Gastrocnemius medialis (tissue), 4 donors: Measurements from ENCODE around the gene ACOT11.

Experiments
- POLR2A ChIP-seq, 2 donors: fragments of 450-650 bp; IDR thresholded peaks; one replicate each; pipeline ENCODE4 v1.6.1; 2017; ENCODE audit warnings: antibody characterized with exemption in 2 of 2, mild to moderate bottlenecking in 2 of 2, moderate library complexity in 2 of 2
- TF ChIP-seq, protein P1 (sequence below), 5 experiments: fragments of 450-650 bp in 3 of 5; fragments of 200-600 bp in 2 of 5; sonication (generic) in 2 of 5; IDR thresholded peaks in 4 of 5; conservative IDR thresholded peaks in 1 of 5; 1 replicate in 4 of 5; 2 replicates in 1 of 5; pipeline ENCODE4 v1.5.1; 2016 to 2019; ENCODE audit warnings: antibody characterized with exemption in 5 of 5, mild to moderate bottlenecking in 3 of 5, moderate library complexity in 3 of 5

- no peak for TF ChIP-seq POLR2A (IDR thresholded peaks at IDR 0.05)
- TF ChIP-seq, protein P1, sequence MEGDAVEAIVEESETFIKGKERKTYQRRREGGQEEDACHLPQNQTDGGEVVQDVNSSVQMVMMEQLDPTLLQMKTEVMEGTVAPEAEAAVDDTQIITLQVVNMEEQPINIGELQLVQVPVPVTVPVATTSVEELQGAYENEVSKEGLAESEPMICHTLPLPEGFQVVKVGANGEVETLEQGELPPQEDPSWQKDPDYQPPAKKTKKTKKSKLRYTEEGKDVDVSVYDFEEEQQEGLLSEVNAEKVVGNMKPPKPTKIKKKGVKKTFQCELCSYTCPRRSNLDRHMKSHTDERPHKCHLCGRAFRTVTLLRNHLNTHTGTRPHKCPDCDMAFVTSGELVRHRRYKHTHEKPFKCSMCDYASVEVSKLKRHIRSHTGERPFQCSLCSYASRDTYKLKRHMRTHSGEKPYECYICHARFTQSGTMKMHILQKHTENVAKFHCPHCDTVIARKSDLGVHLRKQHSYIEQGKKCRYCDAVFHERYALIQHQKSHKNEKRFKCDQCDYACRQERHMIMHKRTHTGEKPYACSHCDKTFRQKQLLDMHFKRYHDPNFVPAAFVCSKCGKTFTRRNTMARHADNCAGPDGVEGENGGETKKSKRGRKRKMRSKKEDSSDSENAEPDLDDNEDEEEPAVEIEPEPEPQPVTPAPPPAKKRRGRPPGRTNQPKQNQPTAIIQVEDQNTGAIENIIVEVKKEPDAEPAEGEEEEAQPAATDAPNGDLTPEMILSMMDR (IDR thresholded peaks at IDR 0.05 in 4 of 5, conservative IDR thresholded peaks at IDR 0.05 in 1 of 5): no peak
Observed at GRCh38 chr1:54516249-54516920, 31.6 kb upstream of the ACOT11 start.
